HEK293 (cell line): ENCODE measurements around the gene KANSL1.
"Not testable (repeated sequence)": the region's sequence is repeated elsewhere in the genome, so short reads cannot be mapped to it uniquely, and the experiment has no call there.

ENCODE experiments used
- CTCF ChIA-PET: fragments of 350-600 bp; formaldehyde crosslinking; extraction: SDS; loops from one replicate; lab custom pipeline; 2021; ENCODE audit warnings: antibody characterized with exemption; lab: Yijun Ruan, JAX
- POLR2A ChIA-PET: fragments of 300-600 bp; formaldehyde crosslinking; extraction: SDS; loops from one replicate; lab custom pipeline; 2020; ENCODE audit warnings: antibody characterized with exemption, inconsistent platforms; lab: Yijun Ruan, JAX
- H3K27ac ChIP-seq: fragments of 200-500 bp; sonication (Bioruptor generic); 2 replicates; pipeline ENCODE4 v1.5.1; 2014; ENCODE audit warnings: low read depth, low read length, control low read depth, inconsistent platforms; ENCODE audit errors: extremely low read depth
- H3K36me3 ChIP-seq, 2 experiments: fragments of 200-500 bp in 1 of 2; sonication (Bioruptor generic) in 1 of 2; 1 replicate in 1 of 2; 2 replicates in 1 of 2; pipeline ENCODE4 v1.5.1; 2014 to 2017; ENCODE audit warnings: inconsistent platforms in 2 of 2, low read length in 2 of 2; ENCODE audit not compliant: control insufficient read depth in 2 of 2, insufficient read depth in 1 of 2
- H3K4me1 ChIP-seq: fragments of 200-500 bp; sonication (Bioruptor generic); 2 replicates; pipeline ENCODE4 v1.5.1; 2014; ENCODE audit warnings: mild to moderate bottlenecking, low read length, inconsistent platforms; ENCODE audit not compliant: control insufficient read depth, insufficient read depth
- H3K4me3 ChIP-seq: 2 replicates; pipeline ENCODE4 v1.5.1; 2011; ENCODE audit warnings: low read depth, mild to moderate bottlenecking, control low read depth, low read length, moderate library complexity
- H3K9me3 ChIP-seq: fragments of 200-500 bp; sonication (Bioruptor generic); 2 replicates; pipeline ENCODE4 v1.5.1; 2014; ENCODE audit warnings: low read depth, low read length, inconsistent platforms; ENCODE audit not compliant: control insufficient read depth, insufficient read depth
- GLIS1 ChIP-seq: fragments of 450-650 bp; formaldehyde crosslinking; IDR thresholded peaks from 2 replicates; pipeline ENCODE4 v1.5.1; 2016; ENCODE audit warnings: missing biosample characterization, missing genetic modification characterization
- KLF8 ChIP-seq: fragments of 450-650 bp; formaldehyde crosslinking; IDR thresholded peaks from 2 replicates; pipeline ENCODE4 v1.5.1; 2016; ENCODE audit warnings: missing biosample characterization, missing genetic modification characterization
- OSR2 ChIP-seq: fragments of 450-650 bp; formaldehyde crosslinking; IDR thresholded peaks from 2 replicates; pipeline ENCODE4 v1.5.1; 2016; ENCODE audit warnings: missing biosample characterization, missing genetic modification characterization
- PRDM1 ChIP-seq: fragments of 450-650 bp; formaldehyde crosslinking; IDR thresholded peaks from 2 replicates; pipeline ENCODE4; 2016; ENCODE audit warnings: missing biosample characterization, missing genetic modification characterization
- ZNF350 ChIP-seq: fragments of 450-650 bp; formaldehyde crosslinking; IDR thresholded peaks from 2 replicates; pipeline ENCODE4 v1.5.0; 2017; ENCODE audit warnings: missing biosample characterization, mild to moderate bottlenecking, missing genetic modification characterization
- ZNF416 ChIP-seq: fragments of 450-650 bp; formaldehyde crosslinking; IDR thresholded peaks from 2 replicates; pipeline ENCODE4 v1.5.1; 2016; ENCODE audit warnings: missing biosample characterization, missing genetic modification characterization
- ZNF433 ChIP-seq: fragments of 450-650 bp; formaldehyde crosslinking; IDR thresholded peaks from 2 replicates; pipeline ENCODE4 v1.5.1; 2016; ENCODE audit warnings: missing biosample characterization, missing genetic modification characterization, low read depth
- ZNF514 ChIP-seq: fragments of 450-650 bp; formaldehyde crosslinking; IDR thresholded peaks from 2 replicates; pipeline ENCODE4 v1.5.1; 2016; ENCODE audit warnings: missing biosample characterization, missing genetic modification characterization
- ZNF561 ChIP-seq: fragments of 450-650 bp; IDR thresholded peaks from 2 replicates; pipeline ENCODE4 v1.5.1; 2018; ENCODE audit warnings: missing biosample characterization, missing genetic modification characterization, borderline replicate concordance
- ZNF600 ChIP-seq: fragments of 450-650 bp; formaldehyde crosslinking; IDR thresholded peaks from 2 replicates; pipeline ENCODE4 v1.5.1; 2016; ENCODE audit warnings: missing biosample characterization, missing genetic modification characterization
- TF ChIP-seq, protein P1 (sequence below): fragments of 450-650 bp; formaldehyde crosslinking; IDR thresholded peaks from 2 replicates; pipeline ENCODE4 v1.5.1; 2017; ENCODE audit warnings: missing biosample characterization, missing genetic modification characterization
- TF ChIP-seq, protein P2 (sequence below): fragments of 450-650 bp; formaldehyde crosslinking; IDR thresholded peaks from 2 replicates; pipeline ENCODE4 v1.5.1; 2016; ENCODE audit warnings: missing biosample characterization, missing genetic modification characterization
- TF ChIP-seq, protein P3 (sequence below): fragments of 450-650 bp; formaldehyde crosslinking; IDR thresholded peaks from 2 replicates; pipeline ENCODE4 v1.5.1; 2016; ENCODE audit warnings: missing biosample characterization, missing genetic modification characterization, low read depth
- TF ChIP-seq, protein P4 (sequence below): fragments of 450-650 bp; formaldehyde crosslinking; IDR thresholded peaks from 2 replicates; pipeline ENCODE4 v1.5.1; 2016; ENCODE audit warnings: missing biosample characterization, missing genetic modification characterization, borderline replicate concordance
- TF ChIP-seq, protein P5 (sequence below): fragments of 450-650 bp; formaldehyde crosslinking; IDR thresholded peaks from 2 replicates; pipeline ENCODE4 v1.5.1; 2016; ENCODE audit warnings: missing biosample characterization, missing genetic modification characterization
- TF ChIP-seq, protein P6 (sequence below): fragments of 450-650 bp; formaldehyde crosslinking; IDR thresholded peaks from 2 replicates; pipeline ENCODE4 v1.5.1; 2016; ENCODE audit warnings: missing biosample characterization, missing genetic modification characterization

Gene KANSL1

DNA sequence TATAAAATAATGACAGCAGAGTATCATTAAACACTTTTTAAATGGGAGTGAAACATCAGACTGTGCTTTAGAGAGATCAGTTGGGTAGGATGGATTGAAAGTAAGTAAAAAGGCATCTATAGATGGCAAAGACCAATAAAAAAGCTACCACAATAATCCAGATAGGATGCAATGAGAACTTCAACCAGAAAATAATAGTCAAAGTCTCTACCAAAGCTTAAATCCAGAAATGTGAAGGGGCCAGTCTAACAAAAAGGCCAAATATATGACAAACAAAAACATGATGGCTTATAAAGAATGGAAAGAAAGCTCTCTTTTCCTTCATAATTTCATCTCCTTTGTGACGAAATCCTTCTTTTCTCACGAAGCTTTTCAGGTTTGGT is 12.3 kb downstream of the KANSL1 start:
- H3K36me3 ChIP-seq, result no peaks in the 10 kb centered on the region; a peak in 1 of 3 replicates
- CTCF ChIA-PET, result interaction anchor here (0.7 to 3.0 kb wide), 4 partner anchors 9 to 33 kb away, joined by 3 to 14 read pairs (median 4); partner anchors contain the start of gene KANSL1
- H3K4me1 ChIP-seq, result peaks cover 51% of the 10 kb centered on the region
- no peak overlapping the region for H3K4me3 ChIP-seq
- H3K9me3 ChIP-seq, result no peaks in the 10 kb centered on the region
- POLR2A ChIA-PET, result interaction anchor here (1.0 kb wide), 2 partner anchors 75 to 90 kb away, joined by 3 read pairs; no protein-coding TSS in a partner anchor
- TF ChIP-seq, protein P1, sequence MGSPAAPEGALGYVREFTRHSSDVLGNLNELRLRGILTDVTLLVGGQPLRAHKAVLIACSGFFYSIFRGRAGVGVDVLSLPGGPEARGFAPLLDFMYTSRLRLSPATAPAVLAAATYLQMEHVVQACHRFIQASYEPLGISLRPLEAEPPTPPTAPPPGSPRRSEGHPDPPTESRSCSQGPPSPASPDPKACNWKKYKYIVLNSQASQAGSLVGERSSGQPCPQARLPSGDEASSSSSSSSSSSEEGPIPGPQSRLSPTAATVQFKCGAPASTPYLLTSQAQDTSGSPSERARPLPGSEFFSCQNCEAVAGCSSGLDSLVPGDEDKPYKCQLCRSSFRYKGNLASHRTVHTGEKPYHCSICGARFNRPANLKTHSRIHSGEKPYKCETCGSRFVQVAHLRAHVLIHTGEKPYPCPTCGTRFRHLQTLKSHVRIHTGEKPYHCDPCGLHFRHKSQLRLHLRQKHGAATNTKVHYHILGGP (tag by site-specific recombination), result no peak
- TF ChIP-seq PRDM1 (tag by site-specific recombination), result peak; percentile 15; the same call in 1 of the 2 replicates
- H3K27ac ChIP-seq, result no peak overlapping the region

DNA sequence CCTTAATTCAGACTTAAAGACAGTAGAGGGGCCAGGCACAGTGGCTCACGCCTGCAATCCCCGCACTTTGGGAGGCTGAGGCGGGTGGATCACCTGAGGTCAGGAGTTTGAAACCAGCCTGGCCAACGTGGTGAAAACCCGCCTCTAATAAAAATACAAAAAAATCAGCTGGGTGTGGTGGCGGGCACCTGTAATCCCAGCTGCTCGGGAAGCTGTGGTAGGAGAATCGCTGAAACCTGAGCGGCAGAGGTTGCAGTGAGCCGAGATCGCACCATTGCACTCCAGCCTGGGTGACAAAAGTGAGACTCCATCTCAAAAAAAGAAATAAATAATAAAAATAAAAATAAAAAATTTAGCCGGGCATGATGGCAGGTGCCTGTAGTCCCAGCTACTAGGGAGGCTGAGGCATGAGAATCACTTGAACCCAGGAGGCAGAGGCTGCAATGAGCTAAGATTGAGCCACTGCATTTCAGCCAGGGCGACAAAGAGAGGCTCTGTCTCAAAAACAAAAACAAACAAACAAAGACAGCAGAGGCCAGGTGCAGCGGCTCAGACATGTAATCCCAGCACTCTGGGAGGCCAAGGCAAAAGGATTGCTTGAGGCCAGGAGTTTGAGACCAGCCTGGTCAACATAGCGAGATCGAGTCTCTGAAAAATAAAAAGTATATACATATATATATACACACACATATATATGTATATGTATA is 12.9 kb downstream of the KANSL1 start:
- not testable (repeated sequence) for H3K4me3 ChIP-seq
- 0 out of 2 replicates have a peak, but pooled peaks have one; percentile 6 for TF ChIP-seq OSR2 (tag by site-specific recombination)
- 0 out of 2 replicates have a peak, but pooled peaks have one; percentile 13 for TF ChIP-seq ZNF600 (tag by site-specific recombination)
- TF ChIP-seq KLF8 (tag by site-specific recombination), result 0 out of 2 replicates have a peak, but pooled peaks have one; percentile 23
- 0 out of 2 replicates have a peak, but pooled peaks have one; percentile 14 for TF ChIP-seq GLIS1
- TF ChIP-seq, all 188 proteins: peak for 4; not testable (repeated sequence) for 184
- not testable (repeated sequence) for H3K27ac ChIP-seq, H3K36me3 ChIP-seq, H3K9me3 ChIP-seq
- ChIA-PET CTCF (interaction anchor here (1.1 to 3.0 kb wide), 3 partner anchors 13 to 33 kb away, joined by 3 to 14 read pairs (median 4); partner anchors contain the start of gene KANSL1), POLR2A (interaction anchor here (0.6 to 1.0 kb wide), 3 partner anchors 10 to 89 kb away, joined by 3 to 4 read pairs (median 3); no protein-coding TSS in a partner anchor)
- peaks cover 51% of the 10 kb centered on the region for H3K4me1 ChIP-seq

DNA sequence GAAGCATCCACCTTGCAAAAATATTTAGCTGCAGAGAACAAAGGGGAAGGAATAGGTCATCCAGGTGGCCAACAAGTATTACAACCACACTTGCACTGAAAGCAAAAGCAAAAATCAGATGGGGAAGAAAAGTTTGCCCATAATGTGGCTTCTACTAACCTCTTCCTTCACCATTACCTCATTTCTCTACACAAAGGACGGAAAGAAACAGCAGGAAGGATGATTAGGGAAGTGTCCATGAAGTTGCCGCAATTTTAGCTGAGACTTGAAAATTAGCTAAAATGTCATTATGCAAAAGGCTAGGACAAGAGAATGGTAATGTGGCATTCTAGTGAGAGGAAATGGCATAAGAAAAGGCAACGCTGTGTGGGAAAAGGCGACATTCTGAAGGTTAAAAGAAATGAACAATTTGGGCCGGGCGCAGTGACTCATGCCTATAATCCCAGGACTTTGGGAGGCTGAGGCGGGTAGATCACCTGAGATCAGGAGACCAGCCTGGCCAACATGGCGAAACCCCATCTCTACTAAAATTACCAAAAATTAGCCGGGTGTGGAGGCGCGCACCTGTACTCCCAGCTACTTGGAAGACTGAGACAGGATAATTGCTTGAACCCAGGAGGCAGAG is 13.7 kb downstream of the KANSL1 start:
- POLR2A ChIA-PET, result interaction anchor here (0.6 kb wide), 2 partner anchors 34 to 37 kb away, joined by 3 read pairs; no protein-coding TSS in a partner anchor
- Histone ChIP-seq H3K4me3 (no peak overlapping the region), H3K4me1 (peaks cover 51% of the 10 kb centered on the region), H3K27ac (0 out of 2 replicates have a peak overlapping the region, but pooled peaks have one; percentile 29), H3K9me3 (no peaks in the 10 kb centered on the region), H3K36me3 (peaks cover 0 to 5% of the 10 kb centered on the region in 2 experiments; a peak in 1 of 3 replicates)
- CTCF ChIA-PET, result interaction anchor here (0.6 to 1.3 kb wide), 6 partner anchors 13 to 136 kb away, joined by 3 to 6 read pairs (median 4); partner anchors contain the start of gene KANSL1
- TF ChIP-seq, protein P2, sequence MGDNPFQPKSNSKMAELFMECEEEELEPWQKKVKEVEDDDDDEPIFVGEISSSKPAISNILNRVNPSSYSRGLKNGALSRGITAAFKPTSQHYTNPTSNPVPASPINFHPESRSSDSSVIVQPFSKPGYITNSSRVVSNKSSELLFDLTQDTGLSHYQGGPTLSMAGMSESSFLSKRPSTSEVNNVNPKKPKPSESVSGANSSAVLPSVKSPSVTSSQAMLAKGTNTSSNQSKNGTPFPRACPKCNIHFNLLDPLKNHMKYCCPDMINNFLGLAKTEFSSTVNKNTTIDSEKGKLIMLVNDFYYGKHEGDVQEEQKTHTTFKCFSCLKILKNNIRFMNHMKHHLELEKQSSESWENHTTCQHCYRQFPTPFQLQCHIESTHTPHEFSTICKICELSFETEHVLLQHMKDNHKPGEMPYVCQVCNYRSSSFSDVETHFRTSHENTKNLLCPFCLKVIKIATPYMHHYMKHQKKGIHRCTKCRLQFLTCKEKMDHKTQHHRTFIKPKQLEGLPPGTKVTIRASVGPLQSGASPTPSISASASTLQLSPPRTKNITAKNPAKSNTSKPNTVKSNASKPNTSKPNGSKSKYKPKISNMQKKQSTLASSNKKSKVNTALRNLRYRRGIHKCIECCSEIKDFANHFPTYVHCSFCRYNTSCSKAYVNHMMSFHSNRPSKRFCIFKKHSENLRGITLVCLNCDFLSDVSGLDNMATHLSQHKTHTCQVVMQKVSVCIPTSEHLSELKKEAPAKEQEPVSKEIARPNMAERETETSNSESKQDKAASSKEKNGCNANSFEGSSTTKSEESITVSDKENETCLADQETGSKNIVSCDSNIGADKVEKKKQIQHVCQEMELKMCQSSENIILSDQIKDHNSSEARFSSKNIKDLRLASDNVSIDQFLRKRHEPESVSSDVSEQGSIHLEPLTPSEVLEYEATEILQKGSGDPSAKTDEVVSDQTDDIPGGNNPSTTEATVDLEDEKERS (tag by site-specific recombination), result no peak
- no peak for TF ChIP-seq ZNF350 (tag by site-specific recombination)
- TF ChIP-seq ZNF561 (tag by site-specific recombination), result no peak
- TF ChIP-seq ZNF416 (tag by site-specific recombination), result no peak
- TF ChIP-seq OSR2 (tag by site-specific recombination), result no peak
- no peak for TF ChIP-seq ZNF433 (tag by site-specific recombination)
- TF ChIP-seq, protein P3, sequence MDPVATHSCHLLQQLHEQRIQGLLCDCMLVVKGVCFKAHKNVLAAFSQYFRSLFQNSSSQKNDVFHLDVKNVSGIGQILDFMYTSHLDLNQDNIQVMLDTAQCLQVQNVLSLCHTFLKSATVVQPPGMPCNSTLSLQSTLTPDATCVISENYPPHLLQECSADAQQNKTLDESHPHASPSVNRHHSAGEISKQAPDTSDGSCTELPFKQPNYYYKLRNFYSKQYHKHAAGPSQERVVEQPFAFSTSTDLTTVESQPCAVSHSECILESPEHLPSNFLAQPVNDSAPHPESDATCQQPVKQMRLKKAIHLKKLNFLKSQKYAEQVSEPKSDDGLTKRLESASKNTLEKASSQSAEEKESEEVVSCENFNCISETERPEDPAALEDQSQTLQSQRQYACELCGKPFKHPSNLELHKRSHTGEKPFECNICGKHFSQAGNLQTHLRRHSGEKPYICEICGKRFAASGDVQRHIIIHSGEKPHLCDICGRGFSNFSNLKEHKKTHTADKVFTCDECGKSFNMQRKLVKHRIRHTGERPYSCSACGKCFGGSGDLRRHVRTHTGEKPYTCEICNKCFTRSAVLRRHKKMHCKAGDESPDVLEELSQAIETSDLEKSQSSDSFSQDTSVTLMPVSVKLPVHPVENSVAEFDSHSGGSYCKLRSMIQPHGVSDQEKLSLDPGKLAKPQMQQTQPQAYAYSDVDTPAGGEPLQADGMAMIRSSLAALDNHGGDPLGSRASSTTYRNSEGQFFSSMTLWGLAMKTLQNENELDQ, result no peak
- TF ChIP-seq, protein P4, sequence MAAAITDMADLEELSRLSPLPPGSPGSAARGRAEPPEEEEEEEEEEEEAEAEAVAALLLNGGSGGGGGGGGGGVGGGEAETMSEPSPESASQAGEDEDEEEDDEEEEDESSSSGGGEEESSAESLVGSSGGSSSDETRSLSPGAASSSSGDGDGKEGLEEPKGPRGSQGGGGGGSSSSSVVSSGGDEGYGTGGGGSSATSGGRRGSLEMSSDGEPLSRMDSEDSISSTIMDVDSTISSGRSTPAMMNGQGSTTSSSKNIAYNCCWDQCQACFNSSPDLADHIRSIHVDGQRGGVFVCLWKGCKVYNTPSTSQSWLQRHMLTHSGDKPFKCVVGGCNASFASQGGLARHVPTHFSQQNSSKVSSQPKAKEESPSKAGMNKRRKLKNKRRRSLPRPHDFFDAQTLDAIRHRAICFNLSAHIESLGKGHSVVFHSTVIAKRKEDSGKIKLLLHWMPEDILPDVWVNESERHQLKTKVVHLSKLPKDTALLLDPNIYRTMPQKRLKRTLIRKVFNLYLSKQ, result no peak
- TF ChIP-seq, protein P5, sequence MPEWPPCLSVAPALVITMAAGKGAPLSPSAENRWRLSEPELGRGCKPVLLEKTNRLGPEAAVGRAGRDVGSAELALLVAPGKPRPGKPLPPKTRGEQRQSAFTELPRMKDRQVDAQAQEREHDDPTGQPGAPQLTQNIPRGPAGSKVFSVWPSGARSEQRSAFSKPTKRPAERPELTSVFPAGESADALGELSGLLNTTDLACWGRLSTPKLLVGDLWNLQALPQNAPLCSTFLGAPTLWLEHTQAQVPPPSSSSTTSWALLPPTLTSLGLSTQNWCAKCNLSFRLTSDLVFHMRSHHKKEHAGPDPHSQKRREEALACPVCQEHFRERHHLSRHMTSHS (tag by site-specific recombination), result no peak
- TF ChIP-seq ZNF600 (tag by site-specific recombination), result peak; percentile 67; the same call in 1 of the 2 replicates
- TF ChIP-seq, protein P6, sequence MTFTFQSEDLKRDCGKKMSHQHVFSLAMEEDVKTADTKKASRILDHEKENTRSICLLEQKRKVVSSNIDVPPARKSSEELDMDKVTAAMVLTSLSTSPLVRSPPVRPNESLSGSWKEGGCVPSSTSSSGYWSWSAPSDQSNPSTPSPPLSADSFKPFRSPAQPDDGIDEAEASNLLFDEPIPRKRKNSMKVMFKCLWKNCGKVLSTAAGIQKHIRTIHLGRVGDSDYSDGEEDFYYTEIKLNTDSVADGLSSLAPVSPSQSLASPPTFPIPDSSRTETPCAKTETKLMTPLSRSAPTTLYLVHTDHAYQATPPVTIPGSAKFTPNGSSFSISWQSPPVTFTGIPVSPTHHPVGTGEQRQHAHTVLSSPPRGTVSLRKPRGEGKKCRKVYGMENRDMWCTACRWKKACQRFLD (tag by site-specific recombination), result no peak
- no peak for TF ChIP-seq ZNF514 (tag by site-specific recombination)
